GOT3 (cell line): Measurements from ENCODE around the gene TIE1.

Experiments used
- DNase-seq: peaks from one replicate; lab custom pipeline; 2025; ENCODE audit warnings: mixed read lengths; lab: John Stamatoyannopoulos, UW

TIE1 gene

GRCh38 chr1:43293896-43294760 is 6.7 kb upstream of the TIE1 start:
- DNase-seq, result no peak

DNA sequence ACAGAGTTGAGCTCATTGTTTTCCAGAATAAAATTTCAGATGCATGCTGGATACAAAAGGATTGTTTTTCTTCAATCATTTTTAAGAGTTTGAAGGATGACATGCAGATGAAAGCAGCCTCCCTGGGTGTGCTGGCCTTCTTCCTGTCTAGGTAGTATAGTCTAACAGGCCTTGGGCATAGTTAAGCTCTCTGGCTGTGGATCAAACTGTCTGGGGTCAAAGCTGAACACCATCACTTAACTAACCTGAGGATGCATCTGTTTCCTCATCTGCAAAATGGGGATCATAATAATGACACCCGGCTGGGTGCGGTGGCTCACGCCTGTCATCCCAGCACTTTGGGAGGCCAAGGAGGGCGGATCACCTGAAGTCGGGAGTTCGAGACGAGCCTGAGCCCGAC is 6.0 kb upstream of the TIE1 start:
- DNase-seq, result no peak

GRCh38 chr1:43296207-43296606 is 4.6 kb upstream of the TIE1 start:
- no peak for DNase-seq

DNA sequence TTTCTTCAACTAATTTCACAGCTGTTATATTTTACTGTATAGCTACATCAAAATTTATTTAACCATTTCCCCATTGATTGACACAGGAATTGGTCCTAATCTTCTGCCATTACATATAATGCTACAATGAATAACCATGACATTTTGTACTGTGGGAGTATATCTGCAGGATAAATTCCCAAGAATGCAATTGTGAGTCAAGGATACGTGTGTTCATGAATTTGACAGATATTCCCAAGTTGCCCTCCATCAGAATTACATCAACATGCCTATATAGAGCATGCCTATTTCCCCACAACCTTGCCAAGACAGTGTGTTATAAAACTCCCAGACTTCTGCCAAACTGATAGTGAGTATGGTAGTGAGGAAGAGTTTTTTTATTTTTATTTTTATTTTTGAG is 2.7 kb upstream of the TIE1 start:
- DNase-seq, result no peak

GRCh38 chr1:43299101-43299500 is 1.7 kb upstream of the TIE1 start:
- DNase-seq, result no peak

DNA sequence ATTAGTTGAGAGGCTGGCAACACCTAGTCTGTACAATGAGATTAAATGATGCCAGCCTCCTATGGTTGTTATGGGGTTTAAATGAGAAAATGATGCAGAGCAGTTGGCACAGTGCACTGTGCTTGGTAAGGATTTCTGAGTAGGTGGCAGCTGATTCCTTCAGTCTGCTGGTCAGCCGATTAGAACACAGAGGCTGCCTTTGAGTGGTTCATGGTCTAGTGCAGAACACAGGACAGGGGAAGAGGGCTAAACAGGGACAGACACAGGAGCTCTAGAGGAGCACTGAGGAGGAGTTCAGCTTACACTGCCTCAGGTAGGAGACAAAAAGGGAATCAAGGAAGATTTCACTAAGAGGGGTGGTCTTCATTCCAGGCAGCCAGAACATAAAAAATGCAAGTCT is 1.4 kb downstream of the TIE1 start:
- no peak for DNase-seq

DNA sequence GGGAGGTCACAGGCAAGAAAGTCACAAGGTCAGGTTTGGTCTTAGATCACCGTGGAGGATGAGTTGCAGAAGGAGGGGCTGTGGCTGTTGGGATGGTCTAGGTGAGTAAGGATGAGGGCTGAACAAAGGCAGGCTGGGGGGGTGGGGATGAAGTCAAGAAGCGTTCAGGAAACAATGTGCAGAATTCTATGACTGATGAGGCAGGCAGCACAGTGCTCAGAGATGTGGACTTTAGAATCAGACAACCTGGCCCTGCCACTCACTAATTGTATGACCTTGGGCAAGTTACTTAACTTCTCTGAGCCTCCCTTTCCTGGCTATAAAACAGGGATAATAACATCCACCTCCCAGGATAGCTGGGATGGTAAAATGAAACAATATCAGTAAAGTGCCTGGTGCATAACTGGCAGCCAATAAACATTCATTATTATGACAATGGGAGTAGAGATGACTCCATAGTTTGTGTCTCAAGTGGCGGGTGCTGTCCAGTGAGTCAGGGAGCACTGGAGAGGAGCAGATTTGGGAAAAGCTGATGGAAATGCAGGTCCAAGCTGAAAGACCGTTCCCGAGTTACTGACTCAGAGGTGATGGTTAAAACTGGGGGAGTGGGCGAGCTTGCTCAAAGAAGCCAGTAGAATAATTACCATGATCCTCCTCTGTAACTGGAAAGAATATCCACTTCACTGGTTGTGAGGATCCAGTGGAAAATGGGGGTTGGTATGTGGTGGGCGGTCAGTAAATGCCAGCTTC is 2.1 kb downstream of the TIE1 start:
- DNase-seq, result no peak

DNA sequence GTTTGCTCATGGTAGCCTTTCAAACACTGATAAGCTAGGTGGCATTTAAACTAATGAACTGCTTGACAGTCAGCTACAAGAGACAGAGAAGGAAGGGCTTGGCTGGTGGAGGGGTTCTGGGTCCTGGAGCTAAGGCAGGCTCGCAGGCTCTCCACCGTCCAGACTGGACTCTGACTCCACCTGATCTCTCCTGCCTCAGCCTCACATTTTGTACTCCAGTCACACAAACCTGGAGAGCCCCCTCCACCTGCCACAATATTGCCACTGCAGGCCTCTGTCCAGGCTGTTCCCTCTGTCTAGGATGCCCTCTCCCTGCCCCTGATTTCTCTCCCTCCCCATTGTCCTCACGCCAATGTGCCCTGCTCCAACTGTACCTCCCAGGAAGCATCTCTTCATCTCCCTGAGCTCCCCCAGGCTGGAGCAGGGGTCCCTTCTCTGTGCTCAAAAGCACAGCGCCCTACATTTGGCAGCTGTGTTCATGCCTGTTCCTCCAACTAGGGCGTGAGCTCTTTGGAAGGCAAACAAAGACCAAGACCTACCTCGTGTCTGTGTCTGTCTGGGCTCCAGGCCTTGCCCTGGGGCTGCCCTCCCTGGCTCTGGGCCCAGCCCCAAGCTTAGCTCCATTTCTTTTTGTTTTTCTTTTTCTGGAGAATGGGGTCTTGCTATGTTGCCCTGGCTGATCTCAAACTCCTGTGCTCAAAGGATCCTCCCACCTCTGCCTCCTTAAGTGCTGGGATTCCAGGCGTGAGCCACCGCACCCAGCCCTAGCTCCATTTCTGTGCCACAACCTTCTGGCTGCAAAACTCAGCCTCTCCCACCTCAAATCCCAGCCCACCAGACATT is 2.9 kb downstream of the TIE1 start:
- no peak for DNase-seq

DNA sequence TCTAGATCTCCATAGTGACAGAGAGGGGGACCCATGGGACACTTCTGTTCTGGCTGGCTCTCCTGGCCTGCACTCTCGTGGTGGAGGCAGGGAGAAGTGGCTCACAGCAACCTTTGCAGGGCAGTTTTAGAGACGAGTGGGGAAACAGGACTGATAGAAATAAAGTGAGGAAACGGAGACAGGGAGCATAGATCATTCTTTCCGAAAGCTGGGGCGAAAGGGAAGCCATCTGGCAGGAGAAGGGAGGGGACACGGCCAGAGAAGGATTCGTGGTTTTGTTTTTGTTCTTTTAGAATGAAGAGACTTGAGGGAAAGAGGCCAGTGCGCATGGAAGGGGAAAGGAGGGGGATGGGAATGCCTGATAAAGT is 3.5 kb downstream of the TIE1 start:
- DNase-seq, result no peak

GRCh38 chr1:43304771-43305300 is 4.1 kb downstream of the TIE1 start:
- DNase-seq, result no peak

- no peak for DNase-seq
Observed at GRCh38 chr1:43305461-43305860, 4.7 kb downstream of the TIE1 start.

DNA sequence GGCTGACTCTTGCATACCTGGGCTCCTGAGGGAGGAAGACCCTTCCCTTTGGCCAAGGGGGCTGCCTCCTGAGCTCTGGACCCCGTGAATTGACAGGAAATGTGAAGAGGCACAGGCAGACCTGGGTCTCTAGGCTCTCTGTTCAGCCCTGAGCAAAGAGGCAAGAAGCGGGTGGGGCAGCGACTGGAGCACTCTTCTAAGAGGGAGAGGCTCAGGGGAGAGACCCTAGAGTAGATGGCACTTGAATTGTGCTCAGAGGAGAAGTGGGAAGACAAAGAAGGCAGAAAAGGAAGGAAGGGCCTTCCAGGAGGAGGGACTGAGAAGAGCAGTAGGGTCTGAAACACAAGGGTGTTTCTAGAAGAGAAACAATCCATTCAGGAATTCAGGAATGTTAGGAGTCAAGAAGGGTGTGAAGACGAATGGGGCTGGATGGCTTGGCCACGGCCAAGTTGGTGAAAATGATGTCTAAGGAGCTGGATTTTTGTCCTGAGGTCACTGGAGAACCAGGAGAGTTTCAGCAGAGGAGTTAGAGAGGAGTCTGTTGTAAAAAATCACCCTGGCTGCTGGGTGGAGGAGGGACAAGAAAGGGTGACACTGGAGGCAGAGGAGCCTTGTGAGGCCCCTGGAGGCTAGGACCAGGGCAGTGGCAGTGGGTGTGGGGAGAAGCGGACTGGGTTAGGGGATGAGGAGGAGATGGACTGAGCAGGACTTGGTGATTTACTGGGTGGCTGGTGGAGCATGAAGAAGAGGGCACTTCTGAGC is 5.3 kb downstream of the TIE1 start:
- no peak for DNase-seq

DNA sequence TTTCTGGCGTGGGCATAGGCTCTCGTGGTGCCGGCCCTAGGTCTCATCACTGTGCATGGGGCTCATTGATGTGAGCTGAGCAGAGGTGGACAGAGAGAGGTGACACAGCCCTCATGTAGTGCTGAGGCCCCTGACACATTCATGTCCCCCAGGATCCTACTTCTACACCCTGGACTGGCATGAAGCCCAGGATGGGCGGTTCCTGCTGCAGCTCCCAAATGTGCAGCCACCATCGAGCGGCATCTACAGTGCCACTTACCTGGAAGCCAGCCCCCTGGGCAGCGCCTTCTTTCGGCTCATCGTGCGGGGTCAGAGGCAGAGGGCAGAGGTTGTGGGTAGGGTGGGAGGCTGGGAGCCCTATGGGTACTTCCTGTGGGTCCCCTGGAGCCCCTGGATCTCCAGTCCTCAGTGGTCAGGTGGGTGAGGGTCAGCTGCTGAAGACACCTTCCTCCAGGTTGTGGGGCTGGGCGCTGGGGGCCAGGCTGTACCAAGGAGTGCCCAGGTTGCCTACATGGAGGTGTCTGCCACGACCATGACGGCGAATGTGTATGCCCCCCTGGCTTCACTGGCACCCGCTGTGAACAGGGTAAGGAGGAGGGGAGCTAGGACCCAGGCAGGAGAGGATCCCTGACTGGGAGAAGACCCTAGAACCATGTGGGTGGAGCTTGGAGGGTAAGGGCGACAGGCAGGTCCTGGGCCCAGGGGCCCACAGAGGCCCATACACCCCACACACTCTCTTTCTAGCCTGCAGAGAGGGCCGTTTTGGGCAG is 6.1 kb downstream of the TIE1 start:
- DNase-seq, result no peak

DNA sequence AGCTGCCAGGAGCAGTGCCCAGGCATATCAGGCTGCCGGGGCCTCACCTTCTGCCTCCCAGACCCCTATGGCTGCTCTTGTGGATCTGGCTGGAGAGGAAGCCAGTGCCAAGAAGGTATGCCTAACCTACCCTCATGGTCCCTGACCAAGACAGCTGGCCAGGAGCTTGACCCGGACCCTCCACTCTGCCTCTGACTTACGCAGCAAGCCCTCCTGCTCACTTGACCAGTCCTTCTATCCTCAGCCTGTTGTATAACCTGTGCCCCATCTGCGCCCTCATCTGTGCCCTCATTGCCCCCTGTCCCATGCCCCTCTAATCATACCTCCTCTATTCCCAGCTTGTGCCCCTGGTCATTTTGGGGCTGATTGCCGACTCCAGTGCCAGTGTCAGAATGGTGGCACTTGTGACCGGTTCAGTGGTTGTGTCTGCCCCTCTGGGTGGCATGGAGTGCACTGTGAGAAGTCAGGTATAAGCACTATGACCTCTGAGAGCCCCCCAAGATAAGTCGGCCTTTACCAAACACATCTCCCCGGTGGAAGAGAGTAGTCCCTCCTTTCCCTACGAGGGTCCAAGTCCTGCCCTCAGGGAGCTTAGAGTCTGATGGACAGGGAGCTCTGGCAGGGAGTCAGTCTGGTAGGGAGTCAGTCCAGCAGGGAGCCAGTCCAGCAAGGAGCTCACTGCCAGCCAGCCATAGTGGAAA is 6.8 kb downstream of the TIE1 start:
- no peak for DNase-seq

- no peak for DNase-seq
Observed at GRCh38 chr1:43308635-43309404, 8.0 kb downstream of the TIE1 start.

DNA sequence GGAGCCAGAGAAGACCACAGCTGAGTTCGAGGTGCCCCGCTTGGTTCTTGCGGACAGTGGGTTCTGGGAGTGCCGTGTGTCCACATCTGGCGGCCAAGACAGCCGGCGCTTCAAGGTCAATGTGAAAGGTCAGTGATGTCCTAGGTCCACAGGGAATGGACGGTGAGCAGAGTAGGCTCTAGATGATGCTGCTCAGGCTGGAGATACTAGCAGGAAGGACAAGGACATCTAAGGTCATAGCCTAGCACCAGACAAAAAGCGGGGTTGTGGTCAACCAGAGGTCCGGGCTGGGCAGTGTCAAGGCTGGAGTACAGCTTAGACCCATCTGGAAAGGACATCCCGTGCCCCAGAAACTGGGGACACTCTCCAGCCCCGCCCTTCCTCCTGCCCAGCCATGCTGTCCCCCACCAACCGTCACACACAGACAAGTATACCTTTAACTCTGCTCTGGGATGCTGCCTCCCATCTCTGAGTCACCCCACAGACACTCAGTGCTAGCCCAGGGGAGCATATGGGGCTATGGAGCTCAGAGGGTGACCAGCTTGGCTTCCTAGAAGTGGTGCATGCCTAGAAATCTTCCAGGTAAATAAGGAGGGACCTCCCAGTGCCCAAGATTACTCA is 8.7 kb downstream of the TIE1 start:
- no peak for DNase-seq

DNA sequence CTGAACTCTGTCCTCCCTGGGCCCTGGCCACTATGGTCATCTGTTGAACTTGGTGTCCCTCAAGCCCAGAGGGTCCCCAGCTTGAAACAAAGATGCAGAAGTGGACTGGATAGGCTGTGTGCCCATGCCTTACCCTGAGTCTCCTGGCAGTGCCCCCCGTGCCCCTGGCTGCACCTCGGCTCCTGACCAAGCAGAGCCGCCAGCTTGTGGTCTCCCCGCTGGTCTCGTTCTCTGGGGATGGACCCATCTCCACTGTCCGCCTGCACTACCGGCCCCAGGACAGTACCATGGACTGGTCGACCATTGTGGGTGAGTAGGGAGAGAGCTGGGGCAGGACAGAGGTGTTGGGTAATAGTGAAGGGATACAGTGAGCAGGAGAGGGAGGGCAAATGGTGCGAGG is 10.7 kb downstream of the TIE1 start:
- no peak for DNase-seq

GRCh38 chr1:43312212-43312623 is 11.4 kb downstream of the TIE1 start:
- DNase-seq, result no peak
